Spleen (tissue), 11 donors: Measurements from ENCODE around the gene ANKRD44. TPM values are rescaled to one million over a fixed set of nuclear protein-coding genes. Genes with fewer than 3 reads are reported as not detected.

Experiments
- DNase-seq: peaks from one replicate; pipeline ENCODE4 v3.0.0-alpha.2; 2020
- H3K27ac ChIP-seq, 8 donors: fragments of 200-600 bp; sonication (generic) in 7 of 8; 1 replicate in 4 of 8; 2 replicates in 4 of 8; pipeline versions ENCODE4 v1.5.0 to v1.8.0; 2016 to 2021; ENCODE audit warnings: inconsistent platforms in 4 of 8, mild to moderate bottlenecking in 4 of 8, moderate library complexity in 1 of 8
- H3K27me3 ChIP-seq, 7 donors: fragments of 200-600 bp; sonication (generic) in 6 of 7; replicated peaks in 1 of 7; 1 replicate in 4 of 7; 2 replicates in 3 of 7; pipeline versions ENCODE4 v1.5.0 to v1.8.0; 2016 to 2021; ENCODE audit warnings: inconsistent platforms in 3 of 7, mild to moderate bottlenecking in 1 of 7
- H3K36me3 ChIP-seq, 6 donors: fragments of 200-600 bp; sonication (generic) in 5 of 6; 1 replicate in 4 of 6; 2 replicates in 2 of 6; pipeline versions ENCODE4 v1.5.0 to v1.8.0; 2016 to 2021; ENCODE audit warnings: inconsistent platforms in 2 of 6
- H3K4me1 ChIP-seq, 6 donors: fragments of 200-600 bp; sonication (generic) in 5 of 6; 1 replicate in 3 of 6; 2 replicates in 3 of 6; pipeline versions ENCODE4 v1.5.0 to v1.8.0; 2016 to 2021; ENCODE audit warnings: inconsistent platforms in 3 of 6
- H3K4me3 ChIP-seq, 8 donors: fragments of 200-600 bp; sonication (generic) in 7 of 8; 1 replicate in 4 of 8; 2 replicates in 4 of 8; pipeline versions ENCODE4 v1.5.0 to v1.8.0; 2016 to 2021; ENCODE audit warnings: inconsistent platforms in 4 of 8, mild to moderate bottlenecking in 4 of 8, moderate library complexity in 2 of 8
- H3K9me3 ChIP-seq, 8 donors: fragments of 200-600 bp; sonication (generic) in 7 of 8; 1 replicate in 4 of 8; 2 replicates in 4 of 8; pipeline versions ENCODE4 v1.5.0 to v1.8.0; 2016 to 2021; ENCODE audit warnings: inconsistent platforms in 4 of 8
- CTCF ChIP-seq, 11 experiments: fragments of 200-600 bp in 7 of 11; fragments of 450-650 bp in 4 of 11; sonication (generic) in 4 of 11; IDR thresholded peaks in 8 of 11; conservative IDR thresholded peaks in 3 of 11; 1 replicate in 7 of 11; 2 replicates in 4 of 11; pipeline versions ENCODE4 v1.4.0 to v1.8.0; 2016 to 2021; ENCODE audit warnings: antibody characterized with exemption in 11 of 11, inconsistent platforms in 4 of 11, mild to moderate bottlenecking in 1 of 11
- POLR2A ChIP-seq, 3 donors: fragments of 450-650 bp; IDR thresholded peaks; one replicate each; pipeline ENCODE4 v1.5.1; 2017; ENCODE audit warnings: antibody characterized with exemption in 3 of 3, mild to moderate bottlenecking in 1 of 3
- POLR2AphosphoS5 ChIP-seq, 3 donors: sonication (generic); formaldehyde crosslinking; IDR thresholded peaks; one replicate each; pipeline ENCODE4 v1.5.1; 2017; ENCODE audit warnings: antibody characterized with exemption in 3 of 3
- WGBS, 5 donors: extraction: QIAGEN DNeasy Blood & Tissue Kit in 3 of 5; methylation state at CpG; one replicate each; pipeline versions ENCODE4 v1.1.5 to v1.1.7; 2013 to 2018; 5-methylcytosine and 5-hydroxymethylcytosine counted together
- intact Hi-C: fragments of 100-400 bp; cut with DNase I; formaldehyde crosslinking; loops from one replicate; pipeline ENCODE4 v1.15.0; 2023; ENCODE audit warnings: low total_unique reads
- polyA plus RNA-seq, 3 donors: library from polyadenylated mRNA; stranded (reverse); fragments of 200-250 nt; gene quantifications; one replicate each; pipeline ENCODE4 v1.2.1, GENCODE V29; 2013
- total RNA-seq, 7 donors: library from RNA; depleted of rRNA in 3 of 7; stranded (reverse); fragments of >200 nt in 3 of 7; fragmentation: NEBNext Ultra II Directional in 4 of 7; extraction: Animal tissue kit (Norgen Biotek cat#: 25700) in 4 of 7; gene quantifications; one replicate each; pipeline versions ENCODE4 v1.1.0 to v1.2.1, GENCODE V29; 2016 to 2021
- donor health status: healthy with polysubstance abuse.
- donor health status: DM: no; HTN: no; CAD: no; lungs with moderate emphysema.
- donor health status: DM: no; HTN: no; CAD: no.
- donor health status: Bipolar disorder and iron deficiency.
- donor health status: healthy.
- donor health status: DM: no; HTN: no; CAD: no.
- donor health status: DM: yes; HTN: yes; CAD: no.

Gene ANKRD44
- total and polyA plus RNA-seq, 10 donors, result 16.0 to 183 (median 140) TPM

- TF ChIP-seq POLR2A (IDR thresholded peaks at IDR 0.05) (no peak), CTCF (IDR thresholded peaks at IDR 0.05 in 8 of 11, conservative IDR thresholded peaks at IDR 0.05 in 3 of 11) (no peak), POLR2AphosphoS5 (IDR thresholded peaks at IDR 0.05) (no peak)
- H3K9me3 ChIP-seq, result no peaks in the 10 kb centered on the region
- H3K27me3 ChIP-seq, result no peaks in the 10 kb centered on the region
- DNase-seq, result no peak
- peaks cover 63 to 100% (median 97%) of the 10 kb centered on the region in 6 donors for H3K4me1 ChIP-seq
- H3K4me3 ChIP-seq, result peak overlapping the region in 1 of 8 donors; percentile 1
- intact Hi-C loops, result no loop called here
- 40 to 56% (median 47%) methylated on average over 2 of the region's 2 CpGs for WGBS, 5 donors
- H3K27ac ChIP-seq, result peak overlapping the region; percentile 8 to 89 (median 86)
- H3K36me3 ChIP-seq, result no peaks in the 10 kb centered on the region
These were observed 72.6 kb downstream of the ANKRD44 start for GRCh38 chr2:197238043-197238365.

GRCh38 chr2:197237291-197238042 lies 73.1 kb downstream of the ANKRD44 start:
- WGBS, 5 donors, result 76 to 89% (median 88%) methylated on average over 8 of the region's 8 CpGs
- intact Hi-C loops, result no loop called here

GRCh38 chr2:197236816-197237215 lies 73.8 kb downstream of the ANKRD44 start:
- Histone ChIP-seq H3K9me3 (no peaks in the 10 kb centered on the region), H3K27me3 (no peaks in the 10 kb centered on the region), H3K27ac (peak overlapping the region in 6 of 8 donors; percentile 3 to 89 (median 64)), H3K4me1 (peaks cover 60 to 100% (median 93%) of the 10 kb centered on the region in 6 donors), H3K4me3 (no peak overlapping the region), H3K36me3 (no peaks in the 10 kb centered on the region)
- DNase-seq, result no peak
- TF ChIP-seq POLR2A (IDR thresholded peaks at IDR 0.05), result no peak
- no peak for TF ChIP-seq POLR2AphosphoS5 (IDR thresholded peaks at IDR 0.05)
- TF ChIP-seq CTCF (IDR thresholded peaks at IDR 0.05 in 8 of 11, conservative IDR thresholded peaks at IDR 0.05 in 3 of 11), result no peak
- intact Hi-C loops, result no loop called here
- WGBS, 5 donors, result 74 to 81% (median 78%) methylated on average over 7 of the region's 7 CpGs

More at GRCh38 chr2:197237291-197238042, 73.1 kb downstream of the ANKRD44 start:
- H3K27ac ChIP-seq, result peak overlapping the region; percentile 8 to 89 (median 86)
- H3K36me3 ChIP-seq, result no peaks in the 10 kb centered on the region
- DNase-seq, result no peak
- peaks cover 63 to 100% (median 96%) of the 10 kb centered on the region in 6 donors for H3K4me1 ChIP-seq
- no peaks in the 10 kb centered on the region for H3K27me3 ChIP-seq
- no peak for TF ChIP-seq POLR2A (IDR thresholded peaks at IDR 0.05)
- peak in 1 of 3 donors; percentile 18 for TF ChIP-seq POLR2AphosphoS5 (IDR thresholded peaks at IDR 0.05)
- H3K9me3 ChIP-seq, result no peaks in the 10 kb centered on the region
- H3K4me3 ChIP-seq, result peak overlapping the region in 1 of 8 donors; percentile 1

GRCh38 chr2:197236159-197236558 lies 74.4 kb downstream of the ANKRD44 start:
- Histone ChIP-seq H3K4me1 (peaks cover 54 to 100% (median 87%) of the 10 kb centered on the region in 6 donors), H3K4me3 (no peak overlapping the region), H3K27ac (peak overlapping the region in 6 of 8 donors; percentile 3 to 89 (median 64)), H3K36me3 (no peaks in the 10 kb centered on the region), H3K27me3 (no peaks in the 10 kb centered on the region), H3K9me3 (no peaks in the 10 kb centered on the region)
- TF ChIP-seq CTCF (IDR thresholded peaks at IDR 0.05 in 8 of 11, conservative IDR thresholded peaks at IDR 0.05 in 3 of 11), result no peak
- TF ChIP-seq POLR2A (IDR thresholded peaks at IDR 0.05), result no peak
- no peak for TF ChIP-seq POLR2AphosphoS5 (IDR thresholded peaks at IDR 0.05)
- DNase-seq, result no peak
- WGBS, 5 donors, result 67 to 92% (median 81%) methylated on average over 2 of the region's 2 CpGs
- intact Hi-C loops, result no loop called here
